K562 (cell line): ENCODE measurements around the gene MED29. TPM values are rescaled to one million over a fixed set of nuclear protein-coding genes. Genes with fewer than 3 reads are reported as not detected.

Experiments used
- CHD1 ChIP-seq: fragments of 200-600 bp; sonication (generic); IDR thresholded peaks from one replicate; pipeline ENCODE4 v1.6.1; 2012; ENCODE audit warnings: mild to moderate bottlenecking, moderate library complexity, low read length, inconsistent platforms
- CREBBP ChIP-seq: IDR thresholded peaks from one replicate; pipeline ENCODE4 v1.6.1; 2012; ENCODE audit warnings: low read depth, mild to moderate bottlenecking, control low read depth, inconsistent platforms, low read length
- FOXA1 ChIP-seq: fragments of 450-650 bp; IDR thresholded peaks from 2 replicates; pipeline ENCODE4 v1.6.1; 2016; ENCODE audit warnings: mild to moderate bottlenecking, borderline replicate concordance
- HSF4 ChIP-seq: fragments of 250-450 bp; sonication (Bioruptor Pico); IDR thresholded peaks from 2 replicates; pipeline ENCODE4 v2.1.2; 2022; ENCODE audit warnings: mild to moderate bottlenecking, moderate library complexity, borderline replicate concordance
- NR4A1 ChIP-seq, 2 experiments: fragments of 250-450 bp in 1 of 2; fragments of 450-650 bp in 1 of 2; sonication (Bioruptor Pico) in 1 of 2; IDR thresholded peaks; 2 replicates each; pipeline versions ENCODE4 v1.4.0 to v1.6.1; 2016 to 2020; ENCODE audit warnings: mild to moderate bottlenecking in 2 of 2, missing compliant biosample characterization in 1 of 2, missing genetic modification characterization in 1 of 2, moderate library complexity in 1 of 2
- SIN3B ChIP-seq: fragments of 450-650 bp; IDR thresholded peaks from 2 replicates; pipeline ENCODE4 v1.6.1; 2017; ENCODE audit warnings: low read depth, mild to moderate bottlenecking, moderate library complexity
- ZNF124 ChIP-seq: sonication (generic); formaldehyde crosslinking; IDR thresholded peaks from 2 replicates; pipeline ENCODE4 v1.8.1; 2022; ENCODE audit warnings: missing genetic modification reagents
- ZNF134 ChIP-seq: fragments of 250-450 bp; sonication (Bioruptor Pico); conservative IDR thresholded peaks from 2 replicates; pipeline ENCODE4 v1.4.0; 2020
- polyA plus RNA-seq, 8 experiments: library from polyadenylated mRNA; depleted of rRNA in 4 of 8; stranded (reverse) in 5 of 8; unstranded in 3 of 8; fragments of >200 nt; fragmentation: Nextera tagmentation in 2 of 8; fragmentation: Illumina TruSeq in 1 of 8; extraction: Ambion mirVana in 2 of 8; extraction: Trizol in 1 of 8; gene quantifications; 2 replicates each; pipeline versions ENCODE4 v1.2.1 to v1.2.3, GENCODE V29; 2011 to 2014; ENCODE audit warnings: inconsistent platforms in 1 of 8, missing spikeins in 1 of 8
- total RNA-seq, 7 experiments: library from RNA; depleted of rRNA in 6 of 7; stranded (reverse); fragments of >200 nt in 6 of 7; fragmentation: Illumina TruSeq in 2 of 7; extraction: Trizol in 2 of 7; gene quantifications; 2 replicates each; pipeline versions ENCODE4 v1.2.1 to v1.2.3, GENCODE V29; 2011 to 2021; ENCODE audit warnings: low replicate concordance in 1 of 7
- TF ChIP-seq, protein P1 (sequence below): sonication (generic); formaldehyde crosslinking; IDR thresholded peaks from 2 replicates; pipeline ENCODE4 v1.8.0; 2022; ENCODE audit warnings: mild to moderate bottlenecking, missing genetic modification reagents
- TF ChIP-seq, protein P2 (sequence below): fragments of 250-450 bp; sonication (Bioruptor Pico); IDR thresholded peaks from 2 replicates; pipeline ENCODE4 v1.4.0; 2020; ENCODE audit warnings: mild to moderate bottlenecking, moderate library complexity, borderline replicate concordance
- TF ChIP-seq, protein P3 (sequence below): fragments of 450-650 bp; formaldehyde crosslinking; IDR thresholded peaks from 2 replicates; pipeline ENCODE4 v1.4.0; 2022; ENCODE audit warnings: missing genetic modification characterization
- TF ChIP-seq, protein P4 (sequence below): fragments of 150-350 bp; conservative IDR thresholded peaks from 2 replicates; pipeline ENCODE4 v1.6.1; 2014; ENCODE audit warnings: low read length

Gene MED29
- total and polyA plus RNA-seq, 9 of the 15 experiments (the other 6 are each of a cell fraction or from before 2014, with no cell fraction given), result 1.8 to 22.6 (median 12.4) TPM

DNA sequence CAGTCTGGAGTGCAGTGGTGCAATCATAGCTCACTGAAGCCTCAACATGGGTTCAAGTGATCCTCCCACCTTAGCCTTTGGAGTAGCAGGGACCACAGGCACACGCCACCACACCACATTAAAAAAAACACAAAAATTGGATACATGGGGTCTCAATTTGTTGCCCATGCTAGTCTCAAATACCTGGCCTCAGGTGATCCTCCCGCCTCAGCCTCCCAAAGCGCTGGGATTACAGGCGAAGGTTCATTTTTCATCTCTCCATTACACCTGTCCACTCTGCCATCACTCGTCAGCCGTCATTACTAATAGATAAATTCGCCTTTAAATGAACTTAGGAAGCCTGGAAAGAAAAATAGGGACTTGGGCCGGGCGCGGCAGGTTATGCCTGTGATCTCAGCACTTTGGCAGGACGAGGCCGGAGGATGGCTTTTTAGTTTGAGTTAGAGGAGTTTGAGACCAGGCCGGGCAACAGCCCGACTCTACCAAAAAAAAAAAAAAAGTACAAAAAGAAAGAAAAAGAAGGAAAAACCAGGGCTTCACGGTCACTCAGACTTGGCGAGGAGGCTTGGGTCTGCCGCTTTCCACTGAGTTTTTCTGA is 53.5 kb downstream of the MED29 start (continued):
- TF ChIP-seq, protein P1, sequence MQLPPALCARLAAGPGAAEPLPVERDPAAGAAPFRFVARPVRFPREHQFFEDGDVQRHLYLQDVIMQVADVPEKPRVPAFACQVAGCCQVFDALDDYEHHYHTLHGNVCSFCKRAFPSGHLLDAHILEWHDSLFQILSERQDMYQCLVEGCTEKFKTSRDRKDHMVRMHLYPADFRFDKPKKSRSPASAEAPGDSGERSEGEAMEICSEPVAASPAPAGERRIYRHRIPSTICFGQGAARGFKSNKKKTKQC (CRISPR knock-in tag), result no peak
- no peak for TF ChIP-seq CREBBP
- TF ChIP-seq CHD1, result peak; percentile 63
- TF ChIP-seq ZNF134, result no peak
- TF ChIP-seq, protein P2, sequence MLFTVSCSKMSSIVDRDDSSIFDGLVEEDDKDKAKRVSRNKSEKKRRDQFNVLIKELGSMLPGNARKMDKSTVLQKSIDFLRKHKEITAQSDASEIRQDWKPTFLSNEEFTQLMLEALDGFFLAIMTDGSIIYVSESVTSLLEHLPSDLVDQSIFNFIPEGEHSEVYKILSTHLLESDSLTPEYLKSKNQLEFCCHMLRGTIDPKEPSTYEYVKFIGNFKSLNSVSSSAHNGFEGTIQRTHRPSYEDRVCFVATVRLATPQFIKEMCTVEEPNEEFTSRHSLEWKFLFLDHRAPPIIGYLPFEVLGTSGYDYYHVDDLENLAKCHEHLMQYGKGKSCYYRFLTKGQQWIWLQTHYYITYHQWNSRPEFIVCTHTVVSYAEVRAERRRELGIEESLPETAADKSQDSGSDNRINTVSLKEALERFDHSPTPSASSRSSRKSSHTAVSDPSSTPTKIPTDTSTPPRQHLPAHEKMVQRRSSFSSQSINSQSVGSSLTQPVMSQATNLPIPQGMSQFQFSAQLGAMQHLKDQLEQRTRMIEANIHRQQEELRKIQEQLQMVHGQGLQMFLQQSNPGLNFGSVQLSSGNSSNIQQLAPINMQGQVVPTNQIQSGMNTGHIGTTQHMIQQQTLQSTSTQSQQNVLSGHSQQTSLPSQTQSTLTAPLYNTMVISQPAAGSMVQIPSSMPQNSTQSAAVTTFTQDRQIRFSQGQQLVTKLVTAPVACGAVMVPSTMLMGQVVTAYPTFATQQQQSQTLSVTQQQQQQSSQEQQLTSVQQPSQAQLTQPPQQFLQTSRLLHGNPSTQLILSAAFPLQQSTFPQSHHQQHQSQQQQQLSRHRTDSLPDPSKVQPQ, result no peak
- TF ChIP-seq, protein P3, sequence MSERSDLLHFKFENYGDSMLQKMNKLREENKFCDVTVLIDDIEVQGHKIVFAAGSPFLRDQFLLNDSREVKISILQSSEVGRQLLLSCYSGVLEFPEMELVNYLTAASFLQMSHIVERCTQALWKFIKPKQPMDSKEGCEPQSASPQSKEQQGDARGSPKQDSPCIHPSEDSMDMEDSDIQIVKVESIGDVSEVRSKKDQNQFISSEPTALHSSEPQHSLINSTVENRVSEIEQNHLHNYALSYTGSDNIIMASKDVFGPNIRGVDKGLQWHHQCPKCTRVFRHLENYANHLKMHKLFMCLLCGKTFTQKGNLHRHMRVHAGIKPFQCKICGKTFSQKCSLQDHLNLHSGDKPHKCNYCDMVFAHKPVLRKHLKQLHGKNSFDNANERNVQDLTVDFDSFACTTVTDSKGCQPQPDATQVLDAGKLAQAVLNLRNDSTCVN (CRISPR knock-in tag), result no peak
- TF ChIP-seq SIN3B, result no peak
- TF ChIP-seq, protein P4, sequence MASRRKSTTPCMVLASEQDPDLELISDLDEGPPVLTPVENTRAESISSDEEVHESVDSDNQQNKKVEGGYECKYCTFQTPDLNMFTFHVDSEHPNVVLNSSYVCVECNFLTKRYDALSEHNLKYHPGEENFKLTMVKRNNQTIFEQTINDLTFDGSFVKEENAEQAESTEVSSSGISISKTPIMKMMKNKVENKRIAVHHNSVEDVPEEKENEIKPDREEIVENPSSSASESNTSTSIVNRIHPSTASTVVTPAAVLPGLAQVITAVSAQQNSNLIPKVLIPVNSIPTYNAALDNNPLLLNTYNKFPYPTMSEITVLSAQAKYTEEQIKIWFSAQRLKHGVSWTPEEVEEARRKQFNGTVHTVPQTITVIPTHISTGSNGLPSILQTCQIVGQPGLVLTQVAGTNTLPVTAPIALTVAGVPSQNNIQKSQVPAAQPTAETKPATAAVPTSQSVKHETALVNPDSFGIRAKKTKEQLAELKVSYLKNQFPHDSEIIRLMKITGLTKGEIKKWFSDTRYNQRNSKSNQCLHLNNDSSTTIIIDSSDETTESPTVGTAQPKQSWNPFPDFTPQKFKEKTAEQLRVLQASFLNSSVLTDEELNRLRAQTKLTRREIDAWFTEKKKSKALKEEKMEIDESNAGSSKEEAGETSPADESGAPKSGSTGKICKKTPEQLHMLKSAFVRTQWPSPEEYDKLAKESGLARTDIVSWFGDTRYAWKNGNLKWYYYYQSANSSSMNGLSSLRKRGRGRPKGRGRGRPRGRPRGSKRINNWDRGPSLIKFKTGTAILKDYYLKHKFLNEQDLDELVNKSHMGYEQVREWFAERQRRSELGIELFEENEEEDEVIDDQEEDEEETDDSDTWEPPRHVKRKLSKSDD, result no peak
- TF ChIP-seq ZNF124 (CRISPR knock-in tag), result no peak
- no peak for TF ChIP-seq NR4A1 (CRISPR knock-in tag; IDR thresholded peaks at IDR 0.05)
- TF ChIP-seq NR4A1 (tag; IDR thresholded peaks at IDR 0.05), result no peak
- TF ChIP-seq HSF4, result no peak
- TF ChIP-seq FOXA1, result no peak
